Mesothelial cell of epicardium (in vitro differentiated cells): Measurements from ENCODE around the gene AFF1. TPM values are rescaled to one million over a fixed set of nuclear protein-coding genes. Genes with fewer than 3 reads are reported as not detected.

Experiments
- DNase-seq, 2 experiments: peaks; one replicate each; pipeline ENCODE4 v3.0.0; 2021; ENCODE audit warnings: low spot score in 2 of 2; ENCODE audit not compliant: unreplicated experiment in 2 of 2
- H3K27ac Mint-ChIP-seq: 2 replicates; pipeline ENCODE4 v1.8.0; 2021; ENCODE audit warnings: mixed read lengths
- H3K27me3 Mint-ChIP-seq: 2 replicates; pipeline ENCODE4 v1.8.0; 2021; ENCODE audit warnings: low read depth, mixed read lengths
- H3K36me3 Mint-ChIP-seq: 2 replicates; pipeline ENCODE4 v1.8.0; 2021; ENCODE audit warnings: mixed read lengths
- H3K4me1 Mint-ChIP-seq: 2 replicates; pipeline ENCODE4 v1.8.0; 2021; ENCODE audit warnings: mixed read lengths
- H3K4me3 Mint-ChIP-seq: 2 replicates; pipeline ENCODE4 v1.8.0; 2021; ENCODE audit warnings: mild to moderate bottlenecking, moderate library complexity, mixed read lengths
- H3K9me3 Mint-ChIP-seq: 2 replicates; pipeline ENCODE4 v1.8.0; 2021; ENCODE audit warnings: mixed read lengths
- CTCF ChIP-seq: fragments of 200-600 bp; sonication (generic); IDR thresholded peaks from one replicate; pipeline ENCODE4 v1.5.0; 2021; ENCODE audit warnings: antibody characterized with exemption; ENCODE audit not compliant: unreplicated experiment
- total RNA-seq: library from RNA; stranded (reverse); gene quantifications from 3 replicates; pipeline ENCODE4 v1.2.1, GENCODE V29; 2021

The AFF1 gene
- total RNA-seq, 1 donor from 2014 or later = 18.2 TPM

GRCh38 chr4:87090305-87090704, 155.5 kb downstream of the AFF1 start:
- Mint-ChIP-seq H3K36me3 (peaks cover 1% of the 10 kb centered on the region), H3K27ac (no peak overlapping the region), H3K9me3 (no peaks in the 10 kb centered on the region), H3K4me1 (peaks cover 27% of the 10 kb centered on the region), H3K4me3 (no peak overlapping the region), H3K27me3 (no peaks in the 10 kb centered on the region)
- no peak for DNase-seq
- no peak for TF ChIP-seq CTCF

- Mint-ChIP-seq H3K36me3 (peaks cover 3% of the 10 kb centered on the region), H3K27me3 (no peaks in the 10 kb centered on the region), H3K4me3 (no peak overlapping the region), H3K27ac (no peak overlapping the region), H3K9me3 (no peaks in the 10 kb centered on the region), H3K4me1 (peaks cover 21% of the 10 kb centered on the region)
- no peak for TF ChIP-seq CTCF
- DNase-seq = peak in 1 of 2 experiments; percentile 47
Measured at GRCh38 chr4:87092389-87093141, 157.8 kb downstream of the AFF1 start.

GRCh38 chr4:87093443-87094123, 158.8 kb downstream of the AFF1 start:
- H3K27ac Mint-ChIP-seq = no peak overlapping the region
- peaks cover 13% of the 10 kb centered on the region for H3K4me1 Mint-ChIP-seq
- H3K9me3 Mint-ChIP-seq = no peaks in the 10 kb centered on the region
- peaks cover 3% of the 10 kb centered on the region for H3K36me3 Mint-ChIP-seq
- H3K4me3 Mint-ChIP-seq = no peak overlapping the region
- TF ChIP-seq CTCF = peak; percentile 22
- no peaks in the 10 kb centered on the region for H3K27me3 Mint-ChIP-seq
- no peak for DNase-seq

- TF ChIP-seq CTCF = no peak
- H3K9me3 Mint-ChIP-seq = no peaks in the 10 kb centered on the region
- H3K27ac Mint-ChIP-seq = no peak overlapping the region
- H3K4me3 Mint-ChIP-seq = no peak overlapping the region
- peaks cover 9% of the 10 kb centered on the region for H3K4me1 Mint-ChIP-seq
- peaks cover 3% of the 10 kb centered on the region for H3K36me3 Mint-ChIP-seq
- DNase-seq = no peak
- no peaks in the 10 kb centered on the region for H3K27me3 Mint-ChIP-seq
Measured at GRCh38 chr4:87097075-87097474, 162.3 kb downstream of the AFF1 start.

- Mint-ChIP-seq H3K27me3 (no peaks in the 10 kb centered on the region), H3K4me3 (no peak overlapping the region), H3K9me3 (no peaks in the 10 kb centered on the region), H3K4me1 (peaks cover 7% of the 10 kb centered on the region), H3K36me3 (peaks cover 2% of the 10 kb centered on the region), H3K27ac (no peak overlapping the region)
- DNase-seq = no peak
- TF ChIP-seq CTCF = no peak
Measured at GRCh38 chr4:87100168-87100567, 165.4 kb downstream of the AFF1 start.
